Activated naive CD4-positive, alpha-beta T cell treated with anti-CD3 and anti-CD28 coated beads, Interleukin-2, amount 10 ng/mL, durations not matched to agents 7 days and 5 days (primary cell): Measurements from ENCODE around the gene PLA2G4E.

ENCODE experiments used
- CTCF ChIA-PET: fragments of 350-600 bp; sonication (Branson Sonifier 250); formaldehyde crosslinking; loops from one replicate; lab custom pipeline; 2021; ENCODE audit warnings: antibody characterized with exemption; lab: Charles Lee
- DNase-seq: peaks from one replicate; pipeline ENCODE4 v3.0.0-alpha.2; 2020
- H3K27ac Mint-ChIP-seq: one replicate; pipeline ENCODE4 v1.8.0; 2021; ENCODE audit warnings: mild to moderate bottlenecking, moderate library complexity, mixed read lengths
- H3K27me3 Mint-ChIP-seq: one replicate; pipeline ENCODE4 v1.8.0; 2021; ENCODE audit warnings: mild to moderate bottlenecking, mixed read lengths
- H3K36me3 Mint-ChIP-seq: one replicate; pipeline ENCODE4 v1.8.0; 2021; ENCODE audit warnings: mixed read lengths
- H3K4me1 Mint-ChIP-seq: one replicate; pipeline ENCODE4 v1.8.0; 2021; ENCODE audit warnings: mixed read lengths
- H3K4me3 Mint-ChIP-seq: one replicate; pipeline ENCODE4 v1.8.0; 2021; ENCODE audit warnings: mild to moderate bottlenecking, moderate library complexity, mixed read lengths
- H3K9me3 Mint-ChIP-seq: one replicate; pipeline ENCODE4 v1.8.0; 2021; ENCODE audit warnings: mixed read lengths

Gene PLA2G4E

GRCh38 chr15:42045211-42045615, 24.4 kb upstream of the PLA2G4E start:
- Mint-ChIP-seq H3K9me3 (no peaks in the 10 kb centered on the region), H3K27me3 (peaks cover 31% of the 10 kb centered on the region), H3K36me3 (no peaks in the 10 kb centered on the region), H3K4me1 (peaks cover 15% of the 10 kb centered on the region), H3K27ac (no peak overlapping the region), H3K4me3 (no peak overlapping the region)
- no peak for DNase-seq
- CTCF ChIA-PET: interaction anchor here (1.2 kb wide), 1 partner anchor 55 kb away, joined by 3 read pairs; no protein-coding TSS in a partner anchor

- no peak for DNase-seq
- CTCF ChIA-PET: no interaction called here
- H3K36me3 Mint-ChIP-seq: no peaks in the 10 kb centered on the region
These were observed 22.0 kb upstream of the PLA2G4E start for GRCh38 chr15:42042602-42043400.

GRCh38 chr15:42038401-42038800, 17.6 kb upstream of the PLA2G4E start:
- no peak overlapping the region for H3K4me3 Mint-ChIP-seq
- peaks cover 9% of the 10 kb centered on the region for H3K27me3 Mint-ChIP-seq
- H3K36me3 Mint-ChIP-seq: no peaks in the 10 kb centered on the region
- no peaks in the 10 kb centered on the region for H3K9me3 Mint-ChIP-seq
- peaks cover 9% of the 10 kb centered on the region for H3K4me1 Mint-ChIP-seq
- CTCF ChIA-PET: no interaction called here
- no peak for DNase-seq
- no peak overlapping the region for H3K27ac Mint-ChIP-seq

More at GRCh38 chr15:42042602-42043400, 22.0 kb upstream of the PLA2G4E start:
- H3K4me3 Mint-ChIP-seq: no peak overlapping the region
- H3K4me1 Mint-ChIP-seq: peaks cover 15% of the 10 kb centered on the region
- H3K9me3 Mint-ChIP-seq: no peaks in the 10 kb centered on the region
- H3K27ac Mint-ChIP-seq: no peak overlapping the region
- peaks cover 23% of the 10 kb centered on the region for H3K27me3 Mint-ChIP-seq

GRCh38 chr15:42037656-42038055, 16.8 kb upstream of the PLA2G4E start:
- Mint-ChIP-seq H3K27me3 (peaks cover 6% of the 10 kb centered on the region), H3K36me3 (no peaks in the 10 kb centered on the region), H3K4me1 (peaks cover 9% of the 10 kb centered on the region), H3K4me3 (no peak overlapping the region), H3K27ac (no peak overlapping the region), H3K9me3 (no peaks in the 10 kb centered on the region)
- CTCF ChIA-PET: interaction anchor here (0.8 to 1.1 kb wide), 2 partner anchors 19 to 48 kb away, joined by 3 read pairs; no protein-coding TSS in a partner anchor
- DNase-seq: no peak

GRCh38 chr15:42036966-42037365, 16.1 kb upstream of the PLA2G4E start:
- Mint-ChIP-seq H3K4me3 (no peak overlapping the region), H3K4me1 (peaks cover 9% of the 10 kb centered on the region), H3K9me3 (peaks cover 2% of the 10 kb centered on the region), H3K27me3 (peaks cover 3% of the 10 kb centered on the region), H3K36me3 (no peaks in the 10 kb centered on the region), H3K27ac (no peak overlapping the region)
- CTCF ChIA-PET: interaction anchor here (0.8 to 1.1 kb wide), 2 partner anchors 19 to 47 kb away, joined by 3 read pairs; no protein-coding TSS in a partner anchor
- no peak for DNase-seq

- Mint-ChIP-seq H3K27me3 (peaks cover 9% of the 10 kb centered on the region), H3K36me3 (no peaks in the 10 kb centered on the region), H3K9me3 (peaks cover 5% of the 10 kb centered on the region), H3K4me3 (no peak overlapping the region), H3K4me1 (peaks cover 9% of the 10 kb centered on the region), H3K27ac (no peak overlapping the region)
- no peak for DNase-seq
- CTCF ChIA-PET: interaction anchor here (1.1 kb wide), 1 partner anchor 20 kb away, joined by 3 read pairs; no protein-coding TSS in a partner anchor
These were observed 15.5 kb upstream of the PLA2G4E start for GRCh38 chr15:42036112-42036905.

- no peaks in the 10 kb centered on the region for H3K36me3 Mint-ChIP-seq
- H3K4me3 Mint-ChIP-seq: no peak overlapping the region
- DNase-seq: peak; percentile 26
- CTCF ChIA-PET: no interaction called here
- no peak overlapping the region for H3K27ac Mint-ChIP-seq
- H3K27me3 Mint-ChIP-seq: peaks cover 11% of the 10 kb centered on the region
- peaks cover 5% of the 10 kb centered on the region for H3K9me3 Mint-ChIP-seq
- H3K4me1 Mint-ChIP-seq: peaks cover 9% of the 10 kb centered on the region
These were observed 14.6 kb upstream of the PLA2G4E start for GRCh38 chr15:42035435-42035761.

- CTCF ChIA-PET: no interaction called here
- Mint-ChIP-seq H3K36me3 (no peaks in the 10 kb centered on the region), H3K4me1 (peaks cover 9% of the 10 kb centered on the region), H3K27ac (no peak overlapping the region), H3K27me3 (peaks cover 16% of the 10 kb centered on the region), H3K4me3 (no peak overlapping the region), H3K9me3 (peaks cover 5% of the 10 kb centered on the region)
- no peak for DNase-seq
These were observed 14.0 kb upstream of the PLA2G4E start for GRCh38 chr15:42034628-42035434.

GRCh38 chr15:42033214-42033873, 12.5 kb upstream of the PLA2G4E start:
- H3K27me3 Mint-ChIP-seq: peaks cover 20% of the 10 kb centered on the region
- H3K36me3 Mint-ChIP-seq: no peaks in the 10 kb centered on the region
- H3K4me1 Mint-ChIP-seq: peaks cover 9% of the 10 kb centered on the region
- CTCF ChIA-PET: no interaction called here
- DNase-seq: no peak
- peaks cover 5% of the 10 kb centered on the region for H3K9me3 Mint-ChIP-seq
- H3K27ac Mint-ChIP-seq: no peak overlapping the region
- H3K4me3 Mint-ChIP-seq: no peak overlapping the region

GRCh38 chr15:42032376-42033213, 11.8 kb upstream of the PLA2G4E start:
- Mint-ChIP-seq H3K4me3 (no peak overlapping the region), H3K4me1 (peaks cover 9% of the 10 kb centered on the region), H3K9me3 (peaks cover 5% of the 10 kb centered on the region), H3K27me3 (peaks cover 21% of the 10 kb centered on the region), H3K27ac (no peak overlapping the region), H3K36me3 (no peaks in the 10 kb centered on the region)
- CTCF ChIA-PET: no interaction called here
- no peak for DNase-seq

GRCh38 chr15:42031198-42031915, 10.5 kb upstream of the PLA2G4E start:
- Mint-ChIP-seq H3K27ac (no peak overlapping the region), H3K36me3 (no peaks in the 10 kb centered on the region), H3K9me3 (peaks cover 5% of the 10 kb centered on the region), H3K4me3 (no peak overlapping the region), H3K27me3 (peaks cover 34% of the 10 kb centered on the region), H3K4me1 (peaks cover 9% of the 10 kb centered on the region)
- CTCF ChIA-PET: no interaction called here
- DNase-seq: no peak

- peaks cover 59% of the 10 kb centered on the region for H3K27me3 Mint-ChIP-seq
- H3K4me1 Mint-ChIP-seq: no peaks in the 10 kb centered on the region
- H3K36me3 Mint-ChIP-seq: no peaks in the 10 kb centered on the region
- peaks cover 5% of the 10 kb centered on the region for H3K9me3 Mint-ChIP-seq
- CTCF ChIA-PET: interaction anchor here (1.8 kb wide), 1 partner anchor 30 kb away, joined by 4 read pairs; no protein-coding TSS in a partner anchor
- DNase-seq: no peak
- no peak overlapping the region for H3K27ac Mint-ChIP-seq
- H3K4me3 Mint-ChIP-seq: no peak overlapping the region
These were observed 6.7 kb upstream of the PLA2G4E start for GRCh38 chr15:42027521-42027920.
